GM12865 (cell line): Measurements from ENCODE around the gene WDFY3.
"Not testable (repeated sequence)": the region's sequence is repeated elsewhere in the genome, so short reads cannot be mapped to it uniquely, and the experiment has no call there.

Source experiments
- DNase-seq: peaks from one replicate; pipeline ENCODE4 v3.0.0; 2010; ENCODE audit warnings: low read depth
- H3K4me3 ChIP-seq: 2 replicates; pipeline ENCODE4 v1.5.1; 2011; ENCODE audit warnings: mild to moderate bottlenecking, low read depth, low read length, control low read depth
- TF ChIP-seq, protein P1 (sequence below): IDR thresholded peaks from 2 replicates; pipeline ENCODE4 v1.5.1; 2011; ENCODE audit warnings: low read length, control low read depth, low read depth, inconsistent platforms; ENCODE audit not compliant: insufficient read depth; ENCODE audit errors: missing control alignments

WDFY3 gene

DNA sequence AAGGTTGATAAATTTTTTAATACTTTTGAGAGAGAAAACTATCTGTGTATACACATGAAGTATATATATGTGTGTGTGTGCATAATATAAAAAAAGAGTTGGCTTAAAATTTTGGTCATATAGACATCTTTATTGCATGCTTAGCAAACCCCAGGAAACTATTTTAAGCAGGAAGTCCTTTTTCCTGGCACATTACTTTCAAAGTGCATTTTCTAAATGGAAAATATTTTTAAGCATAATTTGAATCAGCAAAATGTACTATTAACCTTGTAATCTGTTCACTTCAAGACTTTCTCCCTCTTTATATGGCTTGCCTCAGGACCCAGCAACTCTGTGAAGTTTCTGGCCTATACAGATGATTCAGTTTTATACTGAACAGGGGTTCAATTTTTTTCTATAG lies 277.3 kb downstream of the WDFY3 start:
- H3K4me3 ChIP-seq: no peak overlapping the region
- TF ChIP-seq, protein P1, sequence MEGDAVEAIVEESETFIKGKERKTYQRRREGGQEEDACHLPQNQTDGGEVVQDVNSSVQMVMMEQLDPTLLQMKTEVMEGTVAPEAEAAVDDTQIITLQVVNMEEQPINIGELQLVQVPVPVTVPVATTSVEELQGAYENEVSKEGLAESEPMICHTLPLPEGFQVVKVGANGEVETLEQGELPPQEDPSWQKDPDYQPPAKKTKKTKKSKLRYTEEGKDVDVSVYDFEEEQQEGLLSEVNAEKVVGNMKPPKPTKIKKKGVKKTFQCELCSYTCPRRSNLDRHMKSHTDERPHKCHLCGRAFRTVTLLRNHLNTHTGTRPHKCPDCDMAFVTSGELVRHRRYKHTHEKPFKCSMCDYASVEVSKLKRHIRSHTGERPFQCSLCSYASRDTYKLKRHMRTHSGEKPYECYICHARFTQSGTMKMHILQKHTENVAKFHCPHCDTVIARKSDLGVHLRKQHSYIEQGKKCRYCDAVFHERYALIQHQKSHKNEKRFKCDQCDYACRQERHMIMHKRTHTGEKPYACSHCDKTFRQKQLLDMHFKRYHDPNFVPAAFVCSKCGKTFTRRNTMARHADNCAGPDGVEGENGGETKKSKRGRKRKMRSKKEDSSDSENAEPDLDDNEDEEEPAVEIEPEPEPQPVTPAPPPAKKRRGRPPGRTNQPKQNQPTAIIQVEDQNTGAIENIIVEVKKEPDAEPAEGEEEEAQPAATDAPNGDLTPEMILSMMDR: no peak
- no peak for DNase-seq

DNA sequence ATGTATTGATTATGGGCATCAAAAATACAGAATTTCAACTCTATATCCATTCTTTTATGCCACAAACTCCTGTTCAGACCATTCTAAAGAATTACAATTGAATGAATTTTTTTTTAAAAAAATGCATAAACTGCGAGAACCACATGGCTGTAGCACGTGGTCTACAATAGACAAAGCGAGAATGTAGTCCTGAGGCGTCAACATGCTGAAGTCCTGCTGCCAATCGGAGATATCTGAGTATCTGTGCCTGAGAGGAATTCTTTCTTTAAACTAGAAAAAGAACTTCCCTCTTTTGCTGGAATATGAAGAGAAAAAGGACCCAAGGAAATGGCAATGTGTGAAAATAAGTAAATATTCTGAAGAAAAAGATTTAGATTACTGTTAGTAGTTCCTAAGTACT lies 277.9 kb downstream of the WDFY3 start:
- TF ChIP-seq, protein P1: no peak
- H3K4me3 ChIP-seq: no peak overlapping the region
- no peak for DNase-seq

DNA sequence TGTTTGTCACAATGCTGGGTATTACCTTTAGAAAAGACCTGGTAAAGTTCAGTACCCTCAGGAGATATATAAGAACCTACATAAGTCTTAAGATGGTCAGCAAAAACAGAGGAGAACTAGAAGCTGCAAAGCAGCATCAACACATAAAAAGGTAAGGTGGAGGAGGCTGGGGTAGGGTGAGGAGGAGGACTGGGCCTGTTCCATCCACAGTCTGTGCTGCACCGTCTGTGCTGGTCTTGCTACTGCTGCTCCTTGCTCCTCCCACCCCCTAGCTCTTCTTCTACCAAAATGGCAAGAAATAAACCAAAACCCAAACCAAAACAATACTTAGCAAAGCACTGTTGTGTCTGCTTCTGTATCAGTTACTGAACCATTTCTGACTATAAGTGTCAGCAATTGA lies 281.4 kb downstream of the WDFY3 start:
- H3K4me3 ChIP-seq: no peak overlapping the region
- no peak for DNase-seq
- TF ChIP-seq, protein P1: no peak

DNA sequence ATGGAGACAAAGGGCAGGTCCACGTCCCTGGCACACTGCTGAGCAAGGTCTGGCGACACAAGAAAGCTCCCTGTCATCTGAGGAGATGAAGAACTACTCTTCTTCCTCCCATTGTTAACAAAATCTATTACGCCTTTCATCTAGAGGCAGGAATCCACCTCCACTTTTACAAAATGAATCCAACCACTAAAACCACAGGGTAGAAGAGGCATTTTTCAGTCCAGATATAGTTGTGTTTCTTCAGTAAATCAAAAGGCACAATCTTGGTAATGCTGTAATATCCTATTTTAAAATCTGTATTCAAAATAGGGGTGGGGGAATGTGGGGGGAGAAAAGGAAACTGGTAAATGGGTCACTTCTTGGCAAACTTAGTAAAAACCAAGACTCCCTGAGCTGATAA lies 282.1 kb downstream of the WDFY3 start:
- no peak overlapping the region for H3K4me3 ChIP-seq
- TF ChIP-seq, protein P1: no peak

DNA sequence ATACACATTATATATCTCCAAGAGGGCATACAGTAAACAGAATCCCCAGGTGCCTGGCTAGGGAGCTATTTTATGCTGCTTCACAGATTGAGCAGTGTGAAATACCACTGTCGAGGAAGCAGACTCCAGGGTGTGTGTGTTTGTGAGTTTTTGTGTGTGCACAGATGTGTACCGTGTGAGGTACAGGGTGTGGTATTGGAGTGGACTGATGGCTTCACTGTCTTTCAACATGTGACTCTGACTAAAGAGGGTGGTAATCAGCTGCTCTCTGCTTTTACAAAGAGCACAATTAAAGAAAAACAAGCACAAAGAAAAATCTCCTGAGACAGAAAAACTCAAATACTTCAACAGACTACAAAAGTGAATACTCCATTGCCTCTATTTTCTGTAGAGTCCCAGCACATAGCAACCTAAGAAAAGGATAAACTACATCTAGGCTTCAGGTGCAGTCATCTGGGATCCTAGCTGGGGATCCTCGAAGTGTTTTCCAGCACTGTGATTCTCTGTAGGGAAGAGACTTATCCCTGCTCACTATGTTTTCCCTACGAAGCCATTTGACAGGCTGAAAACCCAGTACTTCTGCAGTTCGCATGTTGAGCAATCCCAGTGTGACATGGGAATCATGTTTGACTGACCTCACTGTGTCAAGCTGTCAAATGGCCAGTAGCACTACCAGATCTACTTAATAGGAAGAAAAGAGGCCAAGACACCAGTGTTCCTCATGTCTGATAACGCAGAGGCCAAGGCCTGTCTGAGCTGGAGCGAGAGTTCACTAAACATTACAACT lies 283.2 kb downstream of the WDFY3 start:
- no peak for DNase-seq
- TF ChIP-seq, protein P1: no peak
- no peak overlapping the region for H3K4me3 ChIP-seq

More for the DNA sequence above, 282.1 kb downstream of the WDFY3 start:
- DNase-seq: no peak

DNA sequence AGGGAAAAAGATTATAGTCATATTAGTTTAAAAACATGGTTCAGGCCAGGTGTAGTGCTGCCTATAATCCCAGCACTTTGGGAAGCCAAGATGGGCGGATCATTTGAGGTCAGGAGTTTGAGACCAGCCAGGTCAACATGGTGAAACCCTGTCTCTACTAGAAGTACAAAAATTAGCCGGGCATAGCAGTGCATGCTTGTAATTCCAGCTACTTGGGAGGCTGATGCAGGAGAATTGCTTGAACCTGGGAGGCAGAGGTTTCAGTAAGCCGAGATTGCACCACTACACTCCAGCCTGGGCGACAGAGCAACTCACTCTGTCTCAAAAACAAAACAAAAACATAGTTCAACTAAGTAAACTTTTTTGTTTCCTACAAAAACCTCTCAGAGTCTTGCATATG lies 283.8 kb downstream of the WDFY3 start:
- not testable (repeated sequence) for DNase-seq, H3K4me3 ChIP-seq

DNA sequence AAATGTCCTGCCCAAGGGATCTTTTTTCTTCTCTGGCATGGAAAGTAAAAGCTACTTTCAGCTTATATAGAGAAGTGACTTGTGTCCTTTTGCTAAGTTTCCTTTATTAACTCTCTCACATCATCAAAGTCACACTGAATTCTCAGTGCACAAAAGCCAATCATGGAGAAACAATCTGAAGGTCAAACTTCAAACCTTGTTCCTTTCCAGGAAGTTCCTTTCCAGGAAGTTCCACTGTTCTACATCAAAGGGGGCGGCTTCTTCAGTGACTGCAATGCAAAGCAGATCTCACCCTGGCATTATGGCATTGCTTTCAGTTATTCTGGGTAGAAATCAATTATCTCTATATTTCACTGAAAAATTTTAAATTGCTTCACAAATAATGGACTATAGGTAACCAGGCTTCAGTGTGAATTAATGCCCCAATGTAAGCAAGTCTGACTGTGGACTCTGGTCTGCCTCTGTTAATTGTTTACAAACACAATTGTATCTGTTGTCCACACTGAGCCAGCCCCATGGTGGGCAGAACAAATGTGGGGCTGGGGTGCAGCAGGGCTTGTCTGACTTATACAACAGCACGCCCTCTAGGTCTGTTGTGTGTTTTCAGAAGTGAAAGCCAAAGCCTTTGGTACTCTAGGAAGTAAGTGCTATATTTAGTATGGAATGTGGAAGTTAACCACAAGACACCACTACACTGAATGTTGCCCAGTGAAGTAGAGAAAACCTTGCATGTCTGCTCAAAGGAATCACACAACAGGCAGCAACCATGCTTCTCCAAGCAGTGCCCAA lies 284.8 kb downstream of the WDFY3 start:
- H3K4me3 ChIP-seq: no peak overlapping the region
- DNase-seq: no peak
- TF ChIP-seq, protein P1: no peak
